ENCODE results near the gene CFAP52. TPM values are rescaled to one million over a fixed set of nuclear protein-coding genes. Genes with fewer than 3 reads are reported as not detected.
A peak's percentile ranks its signal among the peaks of the same experiment; 100 is the strongest.

CFAP52 gene
- polyA plus RNA-seq, 2 of the 4 experiments (the other 2 are of a cell fraction): 0.23 TPM; not detected in 1

GRCh38 chr17:9647014-9647413 is 70.6 kb downstream of the CFAP52 start:
- no peak for TF ChIP-seq POLR2A (IDR thresholded peaks at IDR 0.05; ENCODE audit: low read length)
- TF ChIP-seq CHD4 (IDR thresholded peaks at IDR 0.05; ENCODE audit: borderline replicate concordance): no peak
- TF ChIP-seq ZSCAN20 (CRISPR knock-in tag; IDR thresholded peaks at IDR 0.05): no peak
- TF ChIP-seq CTCF (IDR thresholded peaks at IDR 0.05): no peak
- TF ChIP-seq HEYL (CRISPR knock-in tag; IDR thresholded peaks at IDR 0.05): no peak
- no peak for TF ChIP-seq PBX3 (IDR thresholded peaks at IDR 0.05)
- no peak for TF ChIP-seq NFE2L2 (conservative IDR thresholded peaks at IDR 0.05; ENCODE audit: low read length)
- no peak for TF ChIP-seq JUN (IDR thresholded peaks at IDR 0.05)
- no peak for TF ChIP-seq HOXA7 (CRISPR knock-in tag; IDR thresholded peaks at IDR 0.05)
- TF ChIP-seq FOSB (CRISPR knock-in tag; IDR thresholded peaks at IDR 0.05): no peak
- no peak for TF ChIP-seq ZC3H11A (IDR thresholded peaks at IDR 0.05)
- H3K4me3 ChIP-seq: no peak overlapping the region
- no peaks in the 10 kb centered on the region for H3K9me3 ChIP-seq
- ChIA-PET POLR2A (interaction anchor here (1.6 kb wide), 1 partner anchor 70 kb away, joined by 4 read pairs; no protein-coding TSS in a partner anchor), CTCF (interaction anchor here (0.6 to 2.2 kb wide), 10 partner anchors 9 to 281 kb away, joined by 3 to 12 read pairs (median 5); partner anchors contain the start of gene STX8)
- peak overlapping the region in 1 of 2 experiments; percentile 71; a peak in 1 of 6 replicates for H3K27ac ChIP-seq
- no peak for DNase-seq (ENCODE audit: low read depth in 1 of 2, low spot score in 1 of 2)
- no peak for ATAC-seq
- no peak for FAIRE-seq
- peak overlapping the region; percentile 84 for H3K4me2 ChIP-seq
- 94% methylated on average over 4 of the region's 4 CpGs for WGBS (ENCODE audit: missing lambda C conversion rate)
- H3K4me1 ChIP-seq: peaks cover 37% of the 10 kb centered on the region

- ATAC-seq (peak; percentile 3 to 8; a peak in 4 of 6 replicates), DNase-seq (ENCODE audit: low read depth in 1 of 2, low spot score in 1 of 2) (peak; percentile 24 to 40), FAIRE-seq (no peak)
- Histone ChIP-seq H3K27ac (peak overlapping the region; percentile 51 to 71), H3K4me2 (peak overlapping the region; percentile 84), H3K9me3 (no peaks in the 10 kb centered on the region), H3K4me3 (peak overlapping the region; percentile 19; the same call in 1 of the 3 replicates), H3K4me1 (peaks cover 37% of the 10 kb centered on the region)
- 40% methylated on average over 3 of the region's 3 CpGs for WGBS (ENCODE audit: missing lambda C conversion rate)
- ChIA-PET POLR2A (interaction anchor here (0.9 kb wide), 1 partner anchor 28 kb away, joined by 4 read pairs; no protein-coding TSS in a partner anchor), CTCF (interaction anchor here (0.5 to 2.3 kb wide), 5 partner anchors 28 to 96 kb away, joined by 3 to 7 read pairs (median 4); partner anchors contain the start of gene CFAP52)
- TF ChIP-seq BHLHE40 (IDR thresholded peaks at IDR 0.05; ENCODE audit: low read depth, low read length): no peak
- TF ChIP-seq PHF8 (IDR thresholded peaks at IDR 0.05; ENCODE audit: borderline replicate concordance, low read depth): no peak
These were observed 72.2 kb downstream of the CFAP52 start for GRCh38 chr17:9648521-9649110.

- Histone ChIP-seq H3K27ac (no peak overlapping the region), H3K4me2 (no peak overlapping the region), H3K4me3 (no peak overlapping the region), H3K4me1 (peaks cover 3% of the 10 kb centered on the region; the same call in 1 of the 3 replicates), H3K9me3 (no peaks in the 10 kb centered on the region)
- ChIA-PET CTCF (interaction anchor here (0.8 kb wide), 1 partner anchor 266 kb away, joined by 3 read pairs; no protein-coding TSS in a partner anchor), POLR2A (no interaction called here)
- no peak for TF ChIP-seq RCOR1 (IDR thresholded peaks at IDR 0.05; ENCODE audit: low read depth, low read length)
- TF ChIP-seq NPAS2 (CRISPR knock-in tag; IDR thresholded peaks at IDR 0.05; ENCODE audit: borderline replicate concordance): no peak
- no peak for TF ChIP-seq MAFK (IDR thresholded peaks at IDR 0.05; ENCODE audit: partially characterized antibody)
- TF ChIP-seq JUN (IDR thresholded peaks at IDR 0.05): no peak
- TF ChIP-seq CTCF (IDR thresholded peaks at IDR 0.05): no peak
- no peak for TF ChIP-seq TP53 (CRISPR knock-in tag; IDR thresholded peaks at IDR 0.05)
- TF ChIP-seq ZNF302 (CRISPR knock-in tag; IDR thresholded peaks at IDR 0.05): no peak
- no peak; the same call in 1 of the 2 replicates for TF ChIP-seq USF2 (IDR thresholded peaks at IDR 0.05)
- TF ChIP-seq HMGXB4 (CRISPR knock-in tag; IDR thresholded peaks at IDR 0.05; ENCODE audit: borderline replicate concordance): no peak
- no peak for TF ChIP-seq NR3C1 (IDR thresholded peaks at IDR 0.05)
- TF ChIP-seq EP300 (IDR thresholded peaks at IDR 0.05): no peak
- no peak for TF ChIP-seq PBX3 (IDR thresholded peaks at IDR 0.05)
- TF ChIP-seq ZFP36 (IDR thresholded peaks at IDR 0.05; ENCODE audit: borderline replicate concordance, partially characterized antibody): no peak
- 50% methylated on average over 4 of the region's 4 CpGs for WGBS (ENCODE audit: missing lambda C conversion rate)
- DNase-seq (ENCODE audit: low read depth in 1 of 2, low spot score in 1 of 2) (no peak), ATAC-seq (no peak), FAIRE-seq (peak; percentile 36)
These were observed 82.3 kb downstream of the CFAP52 start for GRCh38 chr17:9658593-9659211.

Measured in A549 (cell line).